Stimulated activated CD8-positive, alpha-beta memory T cell treated with anti-CD3 and anti-CD28 coated beads, Interleukin-12 subunit alpha, Interleukin-12 subunit beta, amount 100 ng/mL, for 4 hours (primary cell): ENCODE measurements around the gene ASCL2.
"Not testable (repeated sequence)": the region's sequence is repeated elsewhere in the genome, so short reads cannot be mapped to it uniquely, and the experiment has no call there.

ENCODE experiments used
- DNase-seq: peaks from one replicate; pipeline ENCODE4 v3.0.0-alpha.2; 2020; ENCODE audit warnings: low read depth

Gene ASCL2

DNA sequence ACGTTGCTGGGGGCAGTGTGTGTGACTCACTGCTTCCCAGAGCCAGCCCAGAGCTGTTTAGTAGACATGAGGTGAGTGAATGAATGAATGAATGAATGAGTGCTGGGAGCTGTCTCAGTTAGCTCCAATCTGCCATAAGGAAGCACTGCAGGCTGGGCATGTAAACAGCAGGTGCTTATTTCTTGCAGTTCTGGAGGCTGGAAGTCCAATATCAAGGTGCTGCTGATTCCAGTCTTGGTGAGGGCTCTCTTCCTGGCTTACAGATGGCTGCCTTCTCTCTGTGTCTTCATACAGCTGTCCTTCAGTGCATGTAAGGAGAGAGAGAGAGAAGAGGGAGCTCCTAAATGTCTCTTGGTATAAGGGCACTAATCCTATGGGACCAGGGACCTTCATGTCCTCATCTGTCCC is 27.2 kb upstream of the ASCL2 start:
- no peak for DNase-seq

DNA sequence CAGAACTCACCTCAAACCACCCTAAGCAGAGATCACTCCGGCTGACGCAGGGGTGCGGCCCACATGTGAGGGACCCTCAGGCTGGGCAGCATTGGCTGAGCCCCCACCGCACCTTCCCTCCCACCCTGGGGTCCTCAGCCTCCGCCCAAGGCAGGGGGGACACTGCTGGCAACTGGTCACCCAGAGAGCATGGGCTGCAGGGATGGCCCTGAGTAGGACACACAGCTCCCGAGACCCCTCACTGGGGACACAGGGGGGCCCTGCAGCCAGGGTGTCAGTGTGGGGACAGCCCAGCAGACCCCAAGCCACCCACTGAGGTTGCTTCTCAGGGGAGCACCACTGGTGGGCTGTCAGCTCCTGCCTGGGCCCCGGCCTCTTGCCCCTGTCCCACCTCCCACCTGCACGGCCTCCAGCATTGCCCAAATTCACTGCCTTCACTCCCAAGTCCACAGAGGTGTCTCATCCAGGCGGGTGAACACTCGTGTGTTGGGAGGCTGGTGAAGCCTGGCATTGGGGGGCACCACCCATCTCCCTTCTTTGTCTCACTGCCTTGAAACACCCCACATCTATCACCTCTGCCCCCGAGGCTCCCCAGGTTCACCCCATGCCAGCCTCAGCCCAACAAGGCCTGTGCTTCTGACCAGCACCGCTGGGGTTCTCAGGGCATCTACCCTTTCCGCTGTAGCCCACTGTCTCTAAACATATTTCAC is 26.7 kb upstream of the ASCL2 start:
- DNase-seq, result no peak

GRCh38 chr11:2295971-2296912 is 25.9 kb upstream of the ASCL2 start:
- DNase-seq, result no peak

GRCh38 chr11:2294926-2295290 is 24.5 kb upstream of the ASCL2 start:
- no peak for DNase-seq

GRCh38 chr11:2293984-2294925 is 23.9 kb upstream of the ASCL2 start:
- DNase-seq, result no peak

DNA sequence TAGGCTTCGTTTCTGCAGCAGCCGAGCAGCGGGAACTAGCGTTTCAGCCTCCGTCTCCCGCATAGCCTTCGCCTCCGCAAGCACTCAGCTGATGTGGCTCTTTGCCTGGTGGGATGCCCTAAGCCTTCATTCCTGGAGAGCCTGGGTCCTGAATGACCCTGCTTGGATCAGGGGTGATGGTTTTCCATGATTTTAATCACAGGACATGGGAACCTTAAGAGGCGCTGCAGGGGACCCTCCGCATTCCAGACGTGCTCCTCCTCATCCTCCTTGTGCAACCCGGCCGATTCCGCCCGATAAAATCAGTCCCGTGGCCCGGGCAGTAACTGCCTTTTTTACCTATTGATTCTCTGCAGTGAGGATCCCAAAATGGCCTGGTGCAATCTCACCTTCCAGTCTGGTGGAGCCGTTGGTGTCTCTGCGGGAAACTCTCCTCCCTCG is 23.2 kb upstream of the ASCL2 start:
- DNase-seq, result no peak

DNA sequence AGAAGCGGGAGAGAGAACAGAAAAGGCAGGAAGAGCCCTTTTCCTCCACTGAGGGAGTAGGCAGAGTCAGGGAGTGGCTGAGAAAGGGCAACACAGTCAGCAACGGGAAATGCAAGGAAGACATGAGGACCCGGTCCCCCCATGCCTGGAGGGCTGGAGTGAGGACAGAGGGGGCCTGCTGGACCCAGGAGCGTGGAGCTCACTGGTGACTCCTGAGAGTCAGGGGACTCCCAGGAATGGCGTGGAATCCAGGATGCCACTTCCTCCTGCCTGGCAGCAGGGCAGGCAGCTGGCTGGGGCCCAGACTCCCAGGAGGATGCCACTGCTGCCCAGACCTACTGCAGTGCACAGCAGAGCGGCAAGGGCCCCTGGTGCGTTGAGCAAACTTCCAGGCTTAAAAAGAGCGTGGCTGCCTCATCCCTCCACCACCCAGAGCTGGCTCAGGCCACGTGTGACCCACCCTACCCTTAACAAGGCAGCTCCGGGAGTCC is 20.0 kb upstream of the ASCL2 start:
- no peak for DNase-seq

GRCh38 chr11:2289859-2290258 is 19.5 kb upstream of the ASCL2 start:
- DNase-seq, result no peak

DNA sequence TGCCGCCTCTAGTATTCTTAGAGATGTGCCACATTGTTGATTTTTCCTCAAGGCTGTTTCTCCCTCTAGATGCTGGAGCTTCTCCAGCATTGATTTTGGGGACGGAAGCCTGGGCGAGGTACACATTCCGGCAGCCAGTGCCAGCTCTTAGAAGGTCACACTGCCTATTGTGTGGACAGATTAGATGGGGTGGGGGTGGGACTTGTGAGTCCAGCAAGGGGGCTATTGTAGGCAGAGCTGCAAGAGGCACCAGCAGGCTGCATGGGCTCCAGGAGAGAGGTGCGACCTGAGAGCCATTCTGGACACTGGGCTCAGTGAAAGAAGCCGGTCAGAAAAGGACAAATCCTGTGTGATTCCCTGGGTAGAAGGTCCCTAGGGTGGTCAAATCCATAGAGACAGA is 19.0 kb upstream of the ASCL2 start:
- DNase-seq, result no peak

GRCh38 chr11:2287091-2287490 is 16.7 kb upstream of the ASCL2 start:
- no peak for DNase-seq

- DNase-seq, result not testable (repeated sequence)
Observed at GRCh38 chr11:2286350-2286749, 16.0 kb upstream of the ASCL2 start.

- DNase-seq, result no peak
Observed at GRCh38 chr11:2280208-2280607, 9.8 kb upstream of the ASCL2 start.

- no peak for DNase-seq
Observed at GRCh38 chr11:2277933-2278523, 7.6 kb upstream of the ASCL2 start.

- no peak for DNase-seq
Observed at GRCh38 chr11:2277008-2277346, 6.6 kb upstream of the ASCL2 start.

DNA sequence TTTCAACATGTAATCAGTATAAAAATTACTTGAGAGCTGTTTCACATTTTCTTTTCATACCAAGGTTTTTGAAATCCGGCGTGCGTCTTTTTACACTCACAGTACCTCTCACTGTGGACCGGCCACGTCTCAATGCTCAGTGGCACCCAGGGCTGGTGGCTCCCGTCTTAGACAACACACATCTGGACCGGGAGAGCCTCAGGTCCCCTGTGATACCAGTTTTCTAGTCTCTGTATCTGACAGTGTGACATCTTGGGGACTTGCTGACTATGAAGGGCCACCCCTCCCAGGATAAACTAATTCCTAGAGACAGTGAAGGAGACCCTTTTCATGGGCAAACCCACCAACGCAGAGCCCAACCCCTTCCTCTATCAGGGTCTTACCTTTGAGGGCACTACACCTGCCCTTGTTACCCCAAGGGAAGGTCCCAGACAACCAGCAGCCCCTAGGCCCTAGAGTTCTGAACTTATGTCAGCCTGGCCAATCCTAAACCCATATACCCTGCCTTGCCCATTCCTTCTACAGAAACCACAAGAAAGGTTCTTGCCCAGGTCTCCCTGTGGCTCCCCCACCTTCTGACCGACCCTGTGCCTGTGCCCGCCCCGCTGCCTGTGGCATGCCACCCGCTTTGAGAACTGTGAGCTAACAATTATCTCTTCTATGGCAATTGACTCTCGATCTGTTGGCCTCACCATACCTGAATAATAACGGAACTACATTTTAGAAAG is 6.1 kb upstream of the ASCL2 start:
- DNase-seq, result no peak

DNA sequence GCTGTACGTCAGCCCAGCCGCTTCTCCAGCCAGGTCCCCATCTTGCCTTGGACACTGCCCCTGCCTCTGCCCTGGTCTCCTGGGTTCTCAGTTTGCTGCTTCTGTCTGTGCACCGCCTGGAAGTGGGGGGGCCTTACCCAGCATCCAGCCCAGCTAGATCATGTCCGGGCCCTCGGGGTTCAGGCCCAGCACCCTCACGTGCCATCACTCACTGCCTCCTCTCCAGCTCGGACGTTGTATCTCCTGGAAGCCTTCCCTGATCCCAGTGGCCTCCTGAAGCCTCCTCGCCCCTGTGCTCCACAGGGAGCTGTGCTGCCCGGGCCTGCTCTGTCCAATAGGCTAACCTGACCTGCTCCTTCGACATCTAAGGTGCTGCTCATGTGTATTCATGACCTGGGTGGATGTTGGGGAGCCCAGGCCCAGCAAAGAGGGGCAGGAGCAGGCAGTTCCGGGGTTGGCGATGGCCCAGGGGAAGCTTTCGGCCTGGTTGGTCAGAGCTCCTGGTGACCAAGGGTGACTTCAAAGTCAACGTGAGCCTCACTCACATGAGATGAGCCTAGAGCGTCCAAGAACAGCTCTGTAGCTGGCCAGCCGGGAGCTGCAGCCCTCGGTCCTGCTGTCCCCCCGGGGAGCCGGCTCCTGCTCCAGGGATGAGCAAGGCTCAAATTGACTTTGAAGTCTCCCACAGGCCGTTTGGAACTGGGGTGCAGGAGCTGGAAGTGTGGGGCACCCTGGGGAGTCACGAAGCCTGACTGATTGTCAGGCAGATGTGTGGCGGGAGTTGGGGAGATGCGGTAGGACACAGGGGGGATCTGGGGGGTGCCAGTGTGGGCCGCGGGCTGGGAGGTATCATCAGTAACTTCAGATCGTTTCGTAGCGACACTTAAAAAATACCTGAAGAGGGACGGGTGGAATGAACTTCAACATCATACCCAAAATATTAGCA is 5.2 kb upstream of the ASCL2 start:
- no peak for DNase-seq

DNA sequence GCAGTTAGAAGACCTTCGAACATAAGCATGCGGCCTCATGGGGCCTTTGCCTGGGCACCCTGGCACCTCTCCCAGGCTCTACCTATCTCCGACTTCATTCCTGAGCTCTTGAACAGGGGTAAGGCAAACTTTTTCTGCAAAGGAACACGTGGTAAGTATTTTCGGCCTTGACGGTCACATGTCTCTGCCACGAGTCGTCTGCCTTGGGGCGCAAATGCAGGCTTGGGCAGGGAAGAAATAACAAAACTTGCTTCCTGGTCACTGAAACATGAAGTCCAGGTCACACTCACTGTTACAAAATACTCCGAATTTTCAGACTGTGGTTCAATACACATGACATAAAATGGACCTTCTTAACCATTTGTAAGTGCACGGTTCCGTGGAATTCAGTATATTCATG is 3.4 kb upstream of the ASCL2 start:
- DNase-seq, result no peak

DNA sequence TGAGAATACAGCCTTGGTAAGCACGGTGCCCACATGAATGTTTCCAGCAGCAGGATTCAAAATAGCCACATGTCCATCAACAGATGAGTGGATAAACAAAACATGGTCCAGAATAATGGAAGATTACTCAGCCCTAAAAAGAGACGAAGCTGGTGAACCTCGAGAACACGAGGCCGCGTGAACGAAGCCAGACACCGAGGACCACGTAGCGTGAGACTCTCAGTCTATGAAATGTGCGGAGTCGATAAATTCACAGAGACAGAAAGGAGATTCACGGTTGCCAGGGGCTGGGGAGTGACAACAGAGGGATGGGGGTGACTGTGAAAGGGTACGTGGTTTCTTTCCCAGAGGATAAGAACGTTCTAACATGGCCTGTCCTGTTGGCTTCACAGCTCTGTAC is 2.9 kb upstream of the ASCL2 start:
- no peak for DNase-seq

DNA sequence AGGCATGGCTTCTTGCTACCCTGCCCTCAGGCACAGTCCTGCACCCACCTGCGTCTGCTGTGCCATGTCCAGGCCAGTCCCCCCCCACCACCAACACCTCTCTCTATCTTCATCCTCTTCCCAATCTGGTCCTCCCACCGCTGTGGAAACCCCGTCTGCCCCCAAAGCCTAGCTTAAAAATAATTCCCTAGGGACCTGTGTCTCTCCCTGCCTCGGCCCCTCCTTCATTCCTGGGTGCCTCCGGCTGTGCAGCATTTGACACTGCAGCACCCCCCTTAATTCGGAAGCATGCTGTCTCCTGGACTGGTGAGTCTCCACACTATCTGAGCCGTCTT is 2.5 kb upstream of the ASCL2 start:
- no peak for DNase-seq
